ENCODE data around the gene ANTKMT.

- TF ChIP-seq CTCF (IDR thresholded peaks at IDR 0.05; ENCODE audit: insufficient read depth, low read length) (no peak), POLR2AphosphoS5 (IDR thresholded peaks at IDR 0.05; ENCODE audit: low read depth) (no peak), REST (IDR thresholded peaks at IDR 0.05; ENCODE audit: insufficient replicate concordance, low read depth) (no peak), GABPA (IDR thresholded peaks at IDR 0.05; ENCODE audit: low read depth) (no peak)
Observed at GRCh38 chr16:716200-716568, 4.8 kb upstream of the ANTKMT start.

Data from HL-60 (cell line).